GM12875 (cell line): ENCODE measurements around the gene SLC6A19.

ENCODE experiments used
- H3K4me3 ChIP-seq: one replicate; pipeline ENCODE4 v1.5.1; 2011; ENCODE audit warnings: low read depth, low read length, control low read depth
- CTCF ChIP-seq: IDR thresholded peaks from 2 replicates; pipeline ENCODE4 v1.5.1; 2011; ENCODE audit warnings: low read depth, mild to moderate bottlenecking, control low read depth, inconsistent platforms, low read length, moderate library complexity, borderline replicate concordance; ENCODE audit not compliant: insufficient read depth

SLC6A19 gene

DNA sequence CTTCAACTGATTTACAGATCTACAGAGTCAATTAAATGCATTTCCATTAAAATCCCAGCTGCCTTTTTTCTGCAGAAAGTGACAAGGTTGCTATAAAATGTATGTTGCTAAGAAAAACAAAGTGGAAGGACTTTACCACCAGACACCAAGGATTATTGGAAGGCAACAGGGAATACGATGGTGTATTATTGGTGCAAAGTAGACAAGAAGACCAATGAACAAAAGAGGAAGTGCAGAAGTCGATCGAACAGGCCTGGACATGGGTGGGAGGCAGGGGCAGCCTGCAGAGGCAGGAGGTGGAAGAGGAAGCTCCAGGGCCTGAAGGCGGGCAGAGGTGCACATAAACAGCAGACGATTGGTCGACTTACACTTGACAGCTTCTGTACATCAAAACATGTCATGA is 10.6 kb upstream of the SLC6A19 start:
- H3K4me3 ChIP-seq, result no peak overlapping the region
- TF ChIP-seq CTCF, result no peak

- TF ChIP-seq CTCF, result no peak
- no peak overlapping the region for H3K4me3 ChIP-seq
Observed at GRCh38 chr5:1192971-1193590, 8.3 kb upstream of the SLC6A19 start.

- no peak overlapping the region for H3K4me3 ChIP-seq
Observed at GRCh38 chr5:1193591-1193985, 7.8 kb upstream of the SLC6A19 start.

GRCh38 chr5:1194378-1194777 is 7.0 kb upstream of the SLC6A19 start:
- H3K4me3 ChIP-seq, result no peak overlapping the region
- TF ChIP-seq CTCF, result no peak

More at GRCh38 chr5:1193591-1193985, 7.8 kb upstream of the SLC6A19 start:
- no peak for TF ChIP-seq CTCF

DNA sequence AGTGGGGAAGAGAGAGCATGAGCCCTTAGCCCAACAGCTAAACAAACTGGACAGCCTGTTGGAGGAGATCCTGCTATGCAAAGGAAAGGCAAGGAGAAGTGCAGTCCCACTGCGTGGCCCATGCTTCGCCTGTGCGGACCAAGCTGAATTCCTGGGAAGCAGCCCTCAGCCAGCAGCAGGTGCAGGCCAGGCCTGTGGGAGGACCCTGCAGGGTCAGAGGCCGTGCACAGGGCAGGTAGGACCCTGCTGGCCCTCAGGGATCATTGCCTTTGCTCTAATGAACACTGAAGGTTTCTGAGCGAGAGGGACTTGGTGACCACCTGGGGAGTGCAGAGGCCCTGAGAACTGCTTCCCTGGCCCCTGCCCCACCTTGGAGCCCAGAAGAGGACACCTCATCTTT is 6.0 kb upstream of the SLC6A19 start:
- H3K4me3 ChIP-seq, result no peak overlapping the region
- no peak for TF ChIP-seq CTCF

DNA sequence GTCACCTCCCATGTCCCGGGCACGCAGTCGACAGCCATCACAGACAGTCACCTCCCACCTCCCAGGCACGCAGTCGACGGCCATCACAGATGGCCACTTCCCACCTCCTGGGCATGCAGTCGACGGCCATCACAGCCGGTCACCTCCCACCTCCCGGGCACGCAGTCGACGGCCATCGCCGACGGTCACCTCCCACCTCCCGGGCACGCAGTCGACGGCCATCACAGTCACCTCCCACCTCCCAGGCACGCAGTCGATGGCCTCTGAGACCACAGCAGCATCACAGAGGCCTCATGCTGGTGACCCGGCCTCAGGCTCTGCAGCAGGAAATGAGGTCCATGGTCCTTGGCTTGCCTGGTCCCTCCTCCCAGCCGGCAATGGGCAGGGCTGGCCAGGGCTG is 5.5 kb upstream of the SLC6A19 start:
- no peak for TF ChIP-seq CTCF
- no peak overlapping the region for H3K4me3 ChIP-seq

- TF ChIP-seq CTCF, result no peak
- no peak overlapping the region for H3K4me3 ChIP-seq
Observed at GRCh38 chr5:1196562-1196961, 4.8 kb upstream of the SLC6A19 start.
